Neural crest cell (in vitro differentiated cells): Measurements from ENCODE around the gene NR5A1. TPM values are rescaled to one million over a fixed set of nuclear protein-coding genes. Genes with fewer than 3 reads are reported as not detected.
A peak's percentile ranks its signal among the peaks of the same experiment; 100 is the strongest.

Experiments
- DNase-seq: peaks from one replicate; pipeline ENCODE4 v3.0.0; 2021; ENCODE audit warnings: low read depth, mixed read lengths, low spot score
- H3K27ac Mint-ChIP-seq: one replicate; pipeline ENCODE4 v1.8.0; 2021; ENCODE audit warnings: mild to moderate bottlenecking, mixed read lengths; ENCODE audit not compliant: unreplicated experiment
- H3K27me3 Mint-ChIP-seq: 2 replicates; pipeline ENCODE4 v1.8.0; 2021; ENCODE audit warnings: low read depth, mild to moderate bottlenecking, mixed read lengths
- H3K36me3 Mint-ChIP-seq: 2 replicates; pipeline ENCODE4 v1.8.0; 2021; ENCODE audit warnings: low read depth, mild to moderate bottlenecking, mixed read lengths
- H3K4me1 Mint-ChIP-seq: 2 replicates; pipeline ENCODE4 v1.8.0; 2021; ENCODE audit warnings: mixed read lengths
- H3K4me3 Mint-ChIP-seq: one replicate; pipeline ENCODE4 v1.8.0; 2021; ENCODE audit warnings: mild to moderate bottlenecking, mixed read lengths
- H3K9me3 Mint-ChIP-seq: 2 replicates; pipeline ENCODE4 v1.8.0; 2021; ENCODE audit warnings: mixed read lengths
- total RNA-seq: library from RNA; stranded (reverse); gene quantifications from 2 replicates; pipeline ENCODE4 v1.2.1, GENCODE V29; 2021
- TF ChIP-seq, protein P1 (sequence below): fragments of 200-600 bp; sonication (generic); conservative IDR thresholded peaks from 2 replicates; pipeline ENCODE4 v1.5.0; 2021; ENCODE audit warnings: antibody characterized with exemption, mild to moderate bottlenecking

Gene NR5A1
- total RNA-seq, 1 donor from 2014 or later, result 0.35 TPM

DNA sequence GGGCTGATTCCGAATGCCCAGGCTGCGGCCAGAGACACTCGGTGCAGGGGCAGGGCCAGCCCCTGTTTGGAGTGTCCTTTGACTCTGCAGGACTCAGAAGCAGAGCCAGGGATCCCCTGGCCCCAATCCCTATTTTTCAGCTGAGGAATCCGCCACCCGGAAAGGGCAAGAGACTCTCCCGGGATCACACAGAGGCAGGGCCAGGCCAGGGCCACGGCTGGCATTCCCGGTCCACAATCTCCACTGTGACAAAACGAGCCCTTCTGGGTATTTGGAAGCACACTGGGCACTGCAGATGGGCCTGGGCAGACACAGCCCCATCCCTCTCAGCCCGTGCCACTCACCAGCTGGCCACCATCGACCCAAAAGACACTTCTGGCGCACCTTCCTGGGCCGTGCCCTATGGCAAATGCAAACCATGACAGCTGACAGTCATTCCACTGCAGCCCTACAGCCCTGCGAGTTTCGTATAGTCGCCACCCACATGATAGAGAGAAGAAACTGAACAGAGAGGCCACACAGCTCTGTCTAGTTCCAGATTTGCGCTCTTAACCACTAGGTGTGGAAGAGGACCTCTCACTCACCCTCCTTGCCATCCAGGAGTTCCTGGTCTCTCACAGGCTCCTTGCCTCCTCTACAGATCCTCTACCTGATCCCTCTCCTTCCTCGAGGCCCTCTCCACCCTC lies 13.3 kb downstream of the NR5A1 start:
- no peaks in the 10 kb centered on the region for H3K9me3 Mint-ChIP-seq
- peaks cover 19% of the 10 kb centered on the region for H3K4me1 Mint-ChIP-seq
- no peak overlapping the region for H3K4me3 Mint-ChIP-seq
- H3K27ac Mint-ChIP-seq, result no peak overlapping the region
- no peak for DNase-seq
- H3K27me3 Mint-ChIP-seq, result peaks cover 28% of the 10 kb centered on the region
- TF ChIP-seq, protein P1, sequence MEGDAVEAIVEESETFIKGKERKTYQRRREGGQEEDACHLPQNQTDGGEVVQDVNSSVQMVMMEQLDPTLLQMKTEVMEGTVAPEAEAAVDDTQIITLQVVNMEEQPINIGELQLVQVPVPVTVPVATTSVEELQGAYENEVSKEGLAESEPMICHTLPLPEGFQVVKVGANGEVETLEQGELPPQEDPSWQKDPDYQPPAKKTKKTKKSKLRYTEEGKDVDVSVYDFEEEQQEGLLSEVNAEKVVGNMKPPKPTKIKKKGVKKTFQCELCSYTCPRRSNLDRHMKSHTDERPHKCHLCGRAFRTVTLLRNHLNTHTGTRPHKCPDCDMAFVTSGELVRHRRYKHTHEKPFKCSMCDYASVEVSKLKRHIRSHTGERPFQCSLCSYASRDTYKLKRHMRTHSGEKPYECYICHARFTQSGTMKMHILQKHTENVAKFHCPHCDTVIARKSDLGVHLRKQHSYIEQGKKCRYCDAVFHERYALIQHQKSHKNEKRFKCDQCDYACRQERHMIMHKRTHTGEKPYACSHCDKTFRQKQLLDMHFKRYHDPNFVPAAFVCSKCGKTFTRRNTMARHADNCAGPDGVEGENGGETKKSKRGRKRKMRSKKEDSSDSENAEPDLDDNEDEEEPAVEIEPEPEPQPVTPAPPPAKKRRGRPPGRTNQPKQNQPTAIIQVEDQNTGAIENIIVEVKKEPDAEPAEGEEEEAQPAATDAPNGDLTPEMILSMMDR, result no peak
- no peaks in the 10 kb centered on the region for H3K36me3 Mint-ChIP-seq

DNA sequence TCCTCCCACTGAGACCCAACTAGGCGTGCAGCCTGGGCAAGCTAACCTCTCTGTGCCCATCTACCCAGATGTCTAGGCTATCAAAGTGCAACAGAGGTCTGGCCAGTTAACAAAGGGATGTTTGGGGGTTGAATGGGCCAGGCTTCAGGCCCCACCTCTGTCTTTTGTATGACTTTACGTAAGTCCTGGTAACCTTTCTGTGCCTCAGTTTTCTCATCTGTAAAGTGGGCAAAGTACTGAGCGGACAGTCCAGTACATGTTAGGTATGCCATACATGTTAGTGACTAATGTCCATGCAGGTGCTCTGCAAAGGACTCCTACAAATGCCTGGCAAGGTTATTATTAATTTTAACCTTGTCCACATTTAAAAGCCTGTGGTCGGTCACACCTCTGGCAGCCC lies 14.0 kb downstream of the NR5A1 start:
- H3K4me1 Mint-ChIP-seq, result peaks cover 23% of the 10 kb centered on the region
- no peaks in the 10 kb centered on the region for H3K9me3 Mint-ChIP-seq
- peaks cover 28% of the 10 kb centered on the region for H3K27me3 Mint-ChIP-seq
- H3K4me3 Mint-ChIP-seq, result no peak overlapping the region
- H3K27ac Mint-ChIP-seq, result no peak overlapping the region
- DNase-seq, result no peak
- H3K36me3 Mint-ChIP-seq, result no peaks in the 10 kb centered on the region
- TF ChIP-seq, protein P1, result no peak

DNA sequence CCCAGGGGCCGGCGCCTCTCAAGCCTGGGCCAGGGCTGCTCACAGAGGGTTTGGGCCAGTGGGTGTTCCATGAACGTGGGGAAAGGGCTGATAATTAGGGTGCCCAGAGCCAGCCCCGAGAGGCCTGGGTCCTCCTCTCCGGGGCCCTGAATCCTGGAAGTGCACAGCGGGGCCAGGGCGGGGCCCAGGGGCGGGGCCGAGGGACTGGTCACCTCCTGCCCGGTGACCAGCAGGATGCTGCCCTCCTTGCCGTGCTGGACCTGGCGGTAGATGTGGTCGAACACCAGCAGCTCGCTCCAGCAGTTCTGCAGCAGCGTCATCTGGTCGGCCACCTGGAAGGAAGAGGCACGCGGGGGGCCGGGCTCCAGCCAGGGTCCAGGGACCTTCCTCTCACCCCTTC lies 14.4 kb downstream of the NR5A1 start:
- Mint-ChIP-seq H3K9me3 (no peaks in the 10 kb centered on the region), H3K27me3 (peaks cover 25% of the 10 kb centered on the region), H3K27ac (no peak overlapping the region), H3K4me3 (no peak overlapping the region), H3K36me3 (no peaks in the 10 kb centered on the region), H3K4me1 (peaks cover 26% of the 10 kb centered on the region)
- TF ChIP-seq, protein P1, result no peak
- no peak for DNase-seq

DNA sequence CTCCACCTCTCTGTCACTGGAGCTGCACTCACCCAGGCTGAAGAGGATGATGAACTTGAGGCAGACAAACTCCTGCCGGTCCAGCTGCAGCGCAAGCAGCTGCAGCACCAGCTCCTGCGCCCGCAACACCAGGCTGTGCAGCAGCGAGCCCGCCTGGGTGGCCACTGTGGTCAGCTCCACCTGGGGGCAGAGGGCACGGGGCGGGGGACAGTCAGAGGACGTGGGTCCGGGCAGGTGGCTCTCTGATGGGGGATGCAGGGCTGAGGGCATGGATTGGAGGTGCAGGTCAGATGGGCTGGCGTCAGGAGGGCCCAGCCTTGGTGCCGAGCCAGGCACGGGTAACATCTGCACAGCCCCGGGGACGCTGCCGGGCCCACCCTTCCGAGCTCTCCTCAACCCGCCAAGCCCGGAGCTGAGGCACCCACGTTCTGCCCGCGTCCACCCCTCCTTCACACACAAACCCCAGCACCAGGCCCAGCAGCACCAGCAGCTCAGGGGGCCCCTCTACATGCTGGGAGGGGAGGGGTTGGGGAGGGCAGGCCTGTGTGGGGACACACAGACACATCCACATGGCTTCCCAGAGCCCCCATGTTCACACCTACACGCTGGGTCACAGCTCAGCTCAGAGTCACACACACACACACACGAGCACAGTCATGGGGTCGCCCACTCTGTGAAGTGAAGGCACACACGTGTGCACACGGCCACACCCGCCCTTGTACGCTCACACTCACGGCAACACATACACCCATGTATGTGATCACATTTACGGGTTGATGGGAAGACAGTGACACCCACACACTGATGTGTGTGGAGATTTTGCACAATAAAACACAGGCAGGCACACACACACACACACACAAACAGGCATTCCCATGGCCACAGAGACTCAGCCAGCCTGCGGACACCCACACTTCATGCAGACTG lies 15.9 kb downstream of the NR5A1 start:
- Mint-ChIP-seq H3K4me1 (peaks cover 30% of the 10 kb centered on the region), H3K9me3 (no peaks in the 10 kb centered on the region), H3K27ac (peak overlapping the region; percentile 85), H3K4me3 (no peak overlapping the region), H3K36me3 (no peaks in the 10 kb centered on the region), H3K27me3 (peaks cover 19% of the 10 kb centered on the region)
- DNase-seq, result no peak
- TF ChIP-seq, protein P1, result no peak

DNA sequence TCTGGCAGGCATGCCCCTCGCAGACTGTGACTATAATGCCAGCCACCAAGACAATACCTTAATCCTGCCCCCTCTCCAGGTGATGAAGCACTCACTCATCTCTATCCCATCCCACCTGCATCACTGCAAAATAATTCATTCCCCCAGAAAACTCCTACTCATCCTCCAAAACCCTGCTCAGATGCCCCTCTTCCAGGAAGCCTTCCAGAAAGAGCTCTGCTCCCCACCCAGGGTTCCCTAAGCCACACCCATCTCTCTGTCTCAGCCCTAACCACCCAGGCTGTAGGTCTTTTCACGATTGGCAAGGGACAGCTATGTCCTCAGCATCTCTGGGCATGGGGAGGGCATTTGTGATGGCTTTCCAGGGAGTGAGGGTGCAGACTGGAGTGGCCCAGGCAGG lies 17.2 kb downstream of the NR5A1 start:
- Mint-ChIP-seq H3K9me3 (no peaks in the 10 kb centered on the region), H3K27me3 (peaks cover 19% of the 10 kb centered on the region), H3K36me3 (no peaks in the 10 kb centered on the region), H3K4me3 (no peak overlapping the region), H3K4me1 (peaks cover 29% of the 10 kb centered on the region), H3K27ac (no peak overlapping the region)
- TF ChIP-seq, protein P1, result no peak
- no peak for DNase-seq
